Left ventricle myocardium superior (tissue), 1 donor: ENCODE data around the gene GNS. TPM values are rescaled to one million over a fixed set of nuclear protein-coding genes. Genes with fewer than 3 reads are reported as not detected.

Experiments used
- ATAC-seq: fragments of 200-7000 bp; cut with Tn5 transposase; one replicate; pipeline ENCODE4 v1.9.1; 2020; ENCODE audit warnings: mild to moderate bottlenecking, moderate library complexity
- DNase-seq: peaks from one replicate; pipeline ENCODE4 v3.0.0-alpha.2; 2020
- intact Hi-C: fragments of 100-400 bp; cut with micrococcal nuclease; formaldehyde crosslinking; loops from one replicate; pipeline ENCODE4 v1.11.0; 2022
- total RNA-seq: library from RNA; stranded (reverse); fragmentation: NEBNext Ultra II Directional; extraction: Animal tissue kit (Norgen Biotek cat#: 25700); gene quantifications from one replicate; pipeline ENCODE4 v1.2.1, GENCODE V29; 2021
- donor health status: DM: no; HTN: yes; CAD: no; lungs with severe emphysema.

Gene GNS
- total RNA-seq, 1 donor from 2014 or later, result 120 TPM

DNA sequence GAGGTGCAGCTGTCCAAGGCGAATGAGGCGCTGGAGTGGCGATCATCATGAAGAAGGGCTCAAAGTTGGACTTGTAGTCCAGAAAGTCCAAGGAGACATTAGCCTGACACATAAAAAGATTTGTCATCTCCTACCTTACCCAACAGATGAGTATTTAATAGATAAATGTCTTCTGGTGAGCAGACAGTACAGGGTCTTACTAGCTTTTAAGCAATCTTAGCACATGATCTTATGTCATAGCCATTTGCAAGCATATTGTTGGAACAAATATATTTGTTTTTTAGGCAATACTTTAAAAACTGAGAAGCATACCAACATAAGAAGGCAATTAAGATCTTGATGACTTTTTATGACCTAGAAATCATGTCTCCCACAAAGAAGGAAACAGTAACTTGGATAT lies 16.0 kb downstream of the GNS start:
- intact Hi-C loops, result no loop called here
- ATAC-seq, result no peak

DNA sequence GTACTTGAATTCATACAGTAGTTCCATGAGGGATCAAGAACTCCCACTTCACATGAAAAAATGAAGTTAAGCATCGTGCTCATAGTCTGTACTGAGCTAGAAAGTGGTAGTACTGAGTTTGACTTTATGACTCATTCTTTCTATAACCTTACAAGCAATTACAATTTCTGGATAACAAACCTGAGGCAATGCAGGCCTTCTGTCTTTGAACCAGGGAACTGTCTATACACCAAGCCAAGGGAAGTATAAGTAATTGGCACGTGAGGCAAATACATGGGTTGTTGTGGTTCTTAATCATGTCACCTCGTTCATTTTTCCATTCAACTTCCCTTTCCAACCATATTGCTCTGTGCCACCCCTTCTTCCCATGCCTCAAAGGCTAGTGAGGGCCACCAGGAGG lies 16.8 kb downstream of the GNS start:
- DNase-seq, result no peak
- intact Hi-C loops, result no loop called here
- no peak for ATAC-seq

More for the DNA sequence above, 16.0 kb downstream of the GNS start:
- DNase-seq, result no peak

DNA sequence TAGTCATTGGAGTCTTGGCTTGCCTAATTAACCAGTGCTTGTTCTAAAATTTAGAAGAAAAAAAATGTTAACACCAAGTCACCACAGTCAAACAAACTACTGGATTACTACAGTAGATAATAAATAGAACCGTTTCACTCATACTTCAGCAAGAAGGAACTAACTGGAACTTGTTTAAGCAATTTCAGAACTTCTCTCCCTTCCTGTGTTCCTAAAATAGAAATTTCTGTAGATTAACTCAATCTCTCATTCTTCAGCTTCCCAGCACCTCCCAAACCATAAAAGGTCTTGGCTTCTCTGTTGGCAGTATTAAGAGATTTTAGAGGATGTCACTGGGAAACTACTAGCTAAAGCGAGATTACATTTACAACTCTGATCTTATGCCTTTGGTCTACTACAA lies 18.6 kb downstream of the GNS start:
- intact Hi-C loops, result no loop called here
- DNase-seq, result no peak

DNA sequence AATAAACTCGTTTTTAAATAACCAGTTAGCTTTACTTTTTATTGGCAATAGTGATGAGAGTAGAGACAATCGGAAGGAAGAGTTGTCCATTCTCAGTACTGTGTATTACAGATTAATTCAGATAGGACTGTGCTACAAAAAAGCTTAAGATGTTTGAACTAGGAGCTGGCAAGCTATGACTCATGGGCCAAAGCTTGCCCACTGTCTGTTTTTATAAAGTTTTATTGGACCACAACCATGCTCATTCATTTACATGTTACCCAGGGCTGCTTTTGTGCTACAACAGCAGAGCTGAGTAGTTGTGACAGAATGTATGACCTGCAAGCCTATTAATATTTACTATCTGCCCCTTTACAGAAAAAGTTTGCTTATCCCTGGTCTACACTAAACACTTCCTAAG lies 19.4 kb downstream of the GNS start:
- intact Hi-C loops, result no loop called here
- no peak for ATAC-seq
- no peak for DNase-seq

More for the DNA sequence above, 18.6 kb downstream of the GNS start:
- ATAC-seq, result no peak

DNA sequence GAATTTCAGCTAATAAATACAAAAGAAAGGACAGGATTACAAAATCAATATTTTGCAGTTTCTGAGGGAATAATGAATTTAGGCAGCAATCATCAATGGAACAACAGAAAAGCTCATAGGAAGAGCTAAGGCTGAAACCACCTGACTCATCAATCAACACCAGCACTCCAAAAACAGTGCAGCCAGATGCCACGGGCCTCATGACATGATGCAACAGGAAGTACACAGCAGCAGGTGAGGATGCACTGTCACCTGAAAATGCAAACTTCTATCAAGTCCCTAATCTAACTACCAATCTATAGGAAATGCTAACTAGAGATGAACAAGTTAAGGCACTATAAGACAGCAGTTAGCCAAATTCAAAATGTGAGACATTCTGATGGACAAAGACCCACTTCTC lies 21.7 kb downstream of the GNS start:
- ATAC-seq (no peak), DNase-seq (no peak)
- intact Hi-C loops, result no loop called here

DNA sequence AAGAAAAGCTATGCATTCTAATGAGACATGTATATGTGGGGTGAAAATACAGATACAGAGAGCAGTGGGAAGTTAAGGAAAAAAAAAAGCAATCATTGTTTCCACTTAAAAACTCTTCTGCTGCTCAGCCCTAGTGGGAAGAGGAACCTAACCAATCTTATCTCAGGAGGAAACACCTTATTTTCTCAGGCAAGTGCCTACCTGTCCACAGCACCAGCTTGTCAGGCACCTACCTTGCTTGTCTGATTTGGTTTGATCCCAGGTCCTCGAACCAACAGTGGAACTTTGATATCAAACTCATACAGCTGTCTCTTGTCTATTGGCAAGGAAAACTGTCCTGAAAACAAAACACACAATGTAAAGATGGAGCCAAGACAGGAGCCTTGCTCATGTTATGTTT lies 22.4 kb downstream of the GNS start:
- DNase-seq (no peak), ATAC-seq (no peak)
- intact Hi-C loops, result no loop called here

DNA sequence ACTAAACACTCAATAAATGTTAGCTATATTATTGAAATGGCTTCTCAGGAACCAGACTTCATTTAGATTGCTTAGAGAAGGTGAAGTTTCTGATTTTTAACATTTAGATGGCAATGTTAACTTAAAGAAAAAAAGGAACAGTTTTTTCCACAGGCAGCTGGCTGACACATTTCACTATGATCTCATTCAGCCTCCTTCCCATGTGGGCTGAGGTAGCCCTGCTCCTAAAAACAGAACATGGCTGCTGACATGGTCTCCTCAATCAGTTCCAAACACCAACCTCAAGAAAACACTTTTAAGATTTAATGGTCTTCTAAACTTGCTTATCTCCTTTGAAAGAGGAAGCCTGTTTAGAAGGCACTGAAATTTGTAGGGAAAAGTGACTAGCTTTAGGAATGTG lies 23.8 kb downstream of the GNS start:
- no peak for ATAC-seq

DNA sequence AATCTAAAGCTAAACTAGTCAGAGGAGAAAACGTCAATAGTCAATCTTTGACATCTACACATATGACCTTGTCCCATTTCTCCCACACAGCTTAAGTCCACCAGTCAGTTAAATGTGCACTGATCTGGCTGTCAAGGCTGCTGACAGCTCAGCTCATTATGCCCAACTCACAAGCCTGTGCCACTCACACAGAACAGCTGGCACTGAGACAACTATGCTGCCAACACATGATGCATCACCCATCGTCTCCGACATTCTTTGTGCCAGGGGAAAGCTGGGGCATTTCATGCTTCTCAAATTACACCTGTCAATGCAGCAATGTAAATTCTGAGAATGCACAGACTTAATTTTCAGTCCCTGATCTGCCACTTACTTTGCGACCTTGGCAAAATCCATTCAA lies 25.3 kb downstream of the GNS start:
- DNase-seq (peak; percentile 70), ATAC-seq (peak; percentile 95)
- intact Hi-C loops, result no loop called here

More for the DNA sequence above, 23.8 kb downstream of the GNS start:
- no peak for DNase-seq
- intact Hi-C loops, result no loop called here

DNA sequence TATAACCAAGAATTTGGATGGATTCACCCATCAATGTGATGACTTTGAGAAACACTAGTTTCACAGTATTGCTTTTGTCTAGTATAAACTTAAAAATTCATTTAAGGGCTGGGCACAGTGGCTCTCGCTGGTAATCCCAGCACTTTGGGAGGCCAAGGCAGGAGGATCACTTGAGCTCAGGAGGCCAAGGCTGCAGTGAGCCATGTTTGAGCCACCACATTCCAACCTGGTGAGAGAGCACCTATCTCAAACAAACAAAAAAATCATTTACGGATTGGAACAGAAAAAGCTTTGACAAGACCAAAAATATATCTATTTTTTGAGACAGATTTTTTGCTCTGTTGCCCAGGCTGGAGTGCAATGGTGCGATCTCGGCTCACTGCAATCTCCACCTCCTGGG lies 27.5 kb downstream of the GNS start:
- DNase-seq (no peak), ATAC-seq (no peak)
- intact Hi-C loops, result no loop called here

DNA sequence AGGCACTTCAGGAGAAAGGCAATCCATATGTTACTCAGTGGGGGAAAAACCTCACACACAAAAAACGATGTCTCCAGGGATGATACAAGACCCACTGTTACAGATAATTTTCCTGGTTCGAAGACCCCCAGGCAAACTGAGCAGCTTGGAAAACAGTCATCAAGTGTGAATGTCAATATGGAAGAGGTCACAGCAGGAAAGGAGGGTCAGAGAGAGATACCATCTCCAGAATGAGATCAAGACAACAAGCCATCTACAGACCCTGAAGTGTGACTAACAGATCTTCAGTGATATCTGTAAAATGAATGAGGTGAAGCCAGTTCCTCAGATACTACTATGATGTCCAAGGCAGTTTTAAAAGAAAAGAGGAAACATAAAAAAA lies 28.6 kb downstream of the GNS start:
- intact Hi-C loops, result no loop called here
- no peak for DNase-seq
- ATAC-seq, result no peak

DNA sequence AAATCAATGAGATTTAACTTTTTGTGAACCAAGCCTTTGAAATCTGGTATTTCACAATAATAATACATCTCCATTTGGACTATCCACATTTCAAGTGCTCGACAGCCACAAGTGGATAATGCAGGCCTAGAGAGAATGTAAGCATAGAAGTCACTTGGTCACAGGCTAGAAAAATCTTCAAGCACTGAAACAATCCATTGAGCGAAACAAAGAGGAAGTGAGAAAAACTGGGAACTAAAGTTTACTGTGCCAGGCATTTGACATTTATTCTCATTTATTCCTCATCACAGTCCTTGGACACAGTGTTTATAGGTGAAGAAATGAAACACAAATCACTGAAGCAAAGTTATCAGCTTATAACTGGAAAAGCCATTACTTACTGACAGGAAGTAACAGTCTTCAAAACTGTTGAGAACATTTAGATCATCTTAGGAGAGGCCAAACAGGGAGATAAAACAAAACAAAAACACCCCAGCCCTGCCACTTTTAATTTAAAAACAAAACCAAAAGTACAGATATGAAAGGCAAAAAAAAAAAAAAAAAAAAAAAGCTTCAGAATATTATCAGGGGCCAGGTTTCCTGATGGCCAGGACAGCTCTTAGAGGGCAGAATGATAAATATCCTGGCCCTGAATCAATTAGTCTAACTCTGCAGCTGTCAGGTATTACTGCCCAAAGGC lies 29.2 kb downstream of the GNS start:
- ATAC-seq (no peak), DNase-seq (no peak)
- intact Hi-C loops, result no loop called here

DNA sequence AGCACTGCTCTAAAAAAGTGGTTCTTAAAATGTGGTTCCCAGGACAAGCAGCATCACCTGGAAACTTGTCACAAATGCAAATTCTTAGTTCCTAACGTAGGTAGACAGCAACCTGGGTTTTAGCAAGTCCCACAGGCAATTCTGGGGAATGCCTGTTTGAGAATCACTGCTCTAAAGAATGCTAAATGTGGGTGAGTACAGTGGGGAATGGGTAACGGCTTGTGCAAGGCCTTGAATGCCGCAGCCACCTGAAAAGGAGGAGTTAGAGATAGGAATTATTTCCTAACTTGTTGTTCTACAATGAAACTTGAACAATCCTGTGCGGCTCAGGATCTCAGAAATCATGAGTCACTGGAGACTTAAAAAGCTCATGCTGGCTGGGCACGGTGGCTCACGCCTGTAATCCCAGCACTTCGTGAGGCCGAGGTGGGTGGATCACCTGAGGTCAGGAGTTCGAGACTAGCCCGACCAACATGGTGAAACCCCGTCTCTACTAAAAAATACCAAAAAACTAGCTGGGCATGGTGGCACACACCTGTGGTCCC lies 34.9 kb downstream of the GNS start:
- ATAC-seq, result no peak
- intact Hi-C loops, result no loop called here

DNA sequence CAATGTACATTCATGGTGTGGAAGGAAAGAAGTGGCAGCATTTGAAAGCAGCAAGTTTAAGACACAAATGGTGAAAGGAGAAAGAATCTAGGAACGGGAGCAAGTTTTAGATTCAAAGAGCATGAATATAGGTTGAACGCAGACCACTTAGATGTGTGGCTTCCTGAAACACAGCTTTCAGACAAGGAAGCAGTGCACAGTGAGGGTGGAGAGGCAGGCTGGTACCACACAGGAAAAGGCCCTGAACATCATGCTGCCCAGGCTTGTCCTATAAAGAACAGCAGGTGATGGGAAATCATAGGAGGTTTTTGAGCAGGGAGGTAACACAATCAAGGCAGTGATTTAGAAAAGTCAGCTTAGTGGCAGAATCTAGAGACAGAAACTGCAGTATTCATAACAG lies 35.6 kb downstream of the GNS start:
- DNase-seq, result no peak
- intact Hi-C loops, result no loop called here

More for the DNA sequence above, 34.9 kb downstream of the GNS start:
- DNase-seq, result no peak

DNA sequence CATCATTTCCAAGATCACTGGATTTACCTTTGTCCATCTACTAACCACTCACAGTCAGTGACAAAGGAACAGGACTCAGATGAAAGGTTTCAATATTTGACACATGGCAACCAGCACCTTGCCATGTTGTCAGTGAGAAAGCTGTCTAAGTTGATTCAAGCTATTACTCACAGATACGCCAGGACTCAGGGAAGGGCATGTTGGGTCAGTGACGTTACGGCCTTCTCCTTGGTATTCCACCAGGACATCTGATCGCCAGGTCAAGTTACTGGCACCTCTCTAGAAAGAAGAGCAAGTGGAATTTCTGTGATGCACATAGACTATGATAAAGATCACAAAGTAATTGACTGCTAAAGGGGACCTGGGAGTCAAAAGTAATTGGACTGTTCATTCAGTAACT lies 36.4 kb downstream of the GNS start:
- DNase-seq (no peak), ATAC-seq (no peak)
- intact Hi-C loops, result no loop called here

More for the DNA sequence above, 35.6 kb downstream of the GNS start:
- ATAC-seq, result no peak

DNA sequence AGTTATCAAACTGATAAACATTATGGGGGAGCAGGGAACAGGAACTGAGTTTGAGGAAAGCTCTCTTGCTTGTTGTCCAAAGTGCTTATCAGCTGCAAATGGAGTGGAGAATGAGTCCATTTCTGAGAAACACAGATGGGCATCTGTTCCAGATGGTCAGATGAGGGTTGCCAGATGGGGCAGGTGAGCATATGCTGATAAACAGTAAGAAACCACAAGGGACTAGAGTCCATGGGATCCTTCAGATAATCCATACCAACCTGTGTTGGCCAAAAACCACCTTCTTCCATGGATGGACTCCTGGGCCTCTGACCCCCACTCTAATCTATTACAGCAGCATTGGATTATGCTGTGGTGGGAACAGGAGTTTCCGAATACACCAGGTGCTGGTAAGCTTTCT lies 38.3 kb downstream of the GNS start:
- DNase-seq (no peak), ATAC-seq (no peak)
- intact Hi-C loops, result no loop called here

DNA sequence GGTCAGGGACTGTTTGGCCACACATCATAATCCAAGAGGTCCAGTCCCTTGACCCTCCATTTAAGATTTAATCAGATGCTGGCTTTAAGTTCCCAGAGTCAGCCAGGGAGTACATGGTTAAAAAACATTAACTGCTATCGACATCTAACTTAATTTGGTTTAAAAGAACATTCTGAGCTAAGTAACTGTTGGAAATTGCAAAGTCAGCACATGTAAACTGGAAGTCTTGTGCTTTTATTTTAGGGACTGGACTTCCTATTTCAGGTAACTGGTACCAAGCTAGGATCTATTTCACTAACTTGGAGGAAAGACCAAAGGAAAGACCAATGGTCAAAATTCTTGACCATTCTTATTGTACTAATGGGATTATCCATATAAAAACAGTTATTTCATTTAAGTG lies 40.6 kb downstream of the GNS start:
- no peak for ATAC-seq
- no peak for DNase-seq
- intact Hi-C loops, result no loop called here

DNA sequence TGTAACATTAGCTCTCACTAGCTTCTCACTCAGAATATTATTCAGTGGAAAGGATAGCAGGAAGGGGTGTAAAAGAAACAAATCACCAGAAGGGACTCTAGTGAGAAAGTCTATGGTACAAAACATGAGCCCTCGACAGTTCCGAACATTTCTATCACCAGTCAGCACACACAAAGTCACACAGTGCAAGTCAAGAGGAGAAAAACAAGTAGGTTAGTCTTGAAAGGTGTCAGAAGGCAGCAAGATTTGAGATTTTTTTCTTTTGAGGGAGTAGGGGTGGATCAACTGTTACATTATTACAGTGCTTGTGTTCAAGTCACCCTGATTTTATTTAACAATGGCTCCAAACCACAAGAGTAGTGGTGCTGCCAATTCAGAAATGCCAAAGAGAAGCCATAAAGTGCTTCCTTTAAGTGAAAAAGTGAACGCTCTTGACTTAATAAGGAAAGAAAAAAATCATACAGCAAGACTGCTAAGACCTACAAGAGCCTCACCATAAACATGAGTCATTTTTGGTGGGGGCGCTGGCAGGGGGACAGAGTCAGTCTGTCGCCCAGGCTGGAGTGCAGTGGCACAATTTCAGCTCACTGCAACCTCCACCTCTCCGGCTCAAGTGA lies 42.3 kb downstream of the GNS start:
- ATAC-seq (no peak), DNase-seq (no peak)
- intact Hi-C loops, result no loop called here

DNA sequence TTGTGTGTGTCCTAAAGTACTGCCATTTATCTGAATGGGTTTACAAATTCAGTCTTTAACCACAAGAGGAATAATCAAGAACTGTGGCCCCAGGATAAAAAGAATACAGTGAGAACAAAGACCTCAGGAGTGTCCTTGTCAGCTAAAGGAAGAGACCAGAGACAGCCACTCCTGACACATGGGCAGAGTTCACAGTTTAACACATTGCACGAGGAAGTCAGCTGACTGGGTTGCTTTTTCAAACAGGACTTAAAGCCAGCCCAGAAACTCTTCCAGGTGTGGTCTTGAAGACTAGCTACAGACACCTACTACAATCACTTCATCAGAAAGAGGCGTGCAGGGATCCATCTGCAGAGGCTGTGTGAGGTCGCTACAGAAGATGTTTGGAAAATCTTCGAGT lies 42.8 kb downstream of the GNS start:
- DNase-seq (no peak), ATAC-seq (no peak)
- intact Hi-C loops, result no loop called here

DNA sequence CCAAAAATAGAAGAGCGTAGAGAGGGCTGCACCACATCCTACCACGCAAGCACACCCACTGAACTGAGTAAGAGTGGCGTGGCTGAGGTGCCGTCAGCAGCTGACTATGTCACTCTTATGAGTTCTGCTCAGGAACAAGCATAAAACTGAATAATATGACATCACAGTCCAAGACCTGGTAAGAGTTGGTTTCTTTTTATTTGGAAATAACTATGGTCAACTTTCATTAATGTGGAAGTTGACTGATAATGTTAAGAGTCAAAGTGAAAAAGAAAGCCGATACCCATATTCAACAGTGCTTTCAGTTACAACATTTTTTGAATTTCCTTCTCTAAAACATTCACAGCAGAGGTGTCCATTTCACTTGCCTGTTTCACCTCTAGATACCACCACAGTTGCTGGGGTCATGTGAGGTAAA lies 44.6 kb downstream of the GNS start:
- ATAC-seq (no peak), DNase-seq (no peak)
- intact Hi-C loops, result no loop called here

DNA sequence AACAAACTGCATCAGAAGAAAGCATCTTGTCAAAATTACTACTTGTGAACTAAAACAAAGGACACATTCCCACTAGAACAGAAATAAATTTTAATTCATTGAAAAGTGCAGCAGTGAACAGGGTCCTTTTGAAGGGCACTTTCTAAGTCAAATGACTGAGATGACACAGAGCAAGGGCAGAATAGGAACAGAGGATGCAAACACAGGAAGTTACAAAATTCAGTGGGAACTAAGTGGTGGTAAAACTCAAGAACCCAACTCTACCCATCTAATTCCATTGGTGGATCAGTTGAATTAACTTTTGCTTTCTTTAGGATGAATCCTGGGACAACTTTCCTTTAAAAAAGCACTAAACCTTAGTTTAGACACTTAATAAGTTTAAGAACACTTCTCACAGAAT lies 45.8 kb downstream of the GNS start:
- intact Hi-C loops, result no loop called here
- DNase-seq (no peak), ATAC-seq (no peak)

DNA sequence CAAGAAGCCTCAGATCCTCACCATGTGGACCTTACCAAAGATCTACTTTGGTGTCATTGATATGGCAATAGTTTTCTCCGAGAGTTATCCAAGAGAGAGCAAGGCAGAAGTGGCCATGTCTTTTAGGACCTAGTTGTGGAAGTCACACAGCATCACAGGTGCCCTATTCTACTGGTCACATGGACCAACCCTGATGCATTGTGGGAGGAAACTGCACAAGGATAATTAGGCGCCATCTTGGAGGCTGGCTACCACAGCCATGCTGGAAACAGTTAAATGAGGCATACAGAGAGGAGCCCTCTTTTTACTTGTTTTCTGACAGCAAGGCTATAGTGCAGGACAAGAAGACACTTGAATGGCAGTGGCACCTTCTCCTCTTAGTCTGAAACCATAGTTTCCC lies 49.8 kb downstream of the GNS start:
- intact Hi-C loops, result no loop called here
- DNase-seq (no peak), ATAC-seq (no peak)
